Lower leg skin (tissue), 4 donors: Measurements from ENCODE around the gene RAB40B. TPM values are rescaled to one million over a fixed set of nuclear protein-coding genes. Genes with fewer than 3 reads are reported as not detected.

Source experiments
- DNase-seq, 2 donors: peaks; one replicate each; pipeline ENCODE4 v3.0.0-alpha.2; 2019; ENCODE audit warnings: low spot score in 2 of 2
- H3K4me3 ChIP-seq: fragments of 200-600 bp; sonication (generic); 2 replicates; pipeline ENCODE4 v1.5.1; 2017; ENCODE audit warnings: mild to moderate bottlenecking, low read depth; ENCODE audit not compliant: poor library complexity, severe bottlenecking
- POLR2A ChIP-seq, 2 donors: fragments of 450-650 bp; IDR thresholded peaks; one replicate each; pipeline ENCODE4 v1.6.1; 2016 to 2017; ENCODE audit warnings: antibody characterized with exemption in 2 of 2, mild to moderate bottlenecking in 1 of 2, moderate library complexity in 1 of 2
- WGBS, 2 donors: methylation state at CpG; one replicate each; pipeline ENCODE4 v1.1.5; 2018; 5-methylcytosine and 5-hydroxymethylcytosine counted together
- intact Hi-C: fragments of 100-400 bp; cut with DNase I; formaldehyde crosslinking; loops from one replicate; pipeline ENCODE4 v1.15.0; 2023; ENCODE audit warnings: low total_unique reads
- total RNA-seq, 4 donors: library from RNA; depleted of rRNA; stranded (reverse); fragments of >200 nt; gene quantifications; one replicate each; pipeline ENCODE4 v1.1.0, GENCODE V29; 2016
- TF ChIP-seq, protein P1 (sequence below), 3 donors: fragments of 450-650 bp; IDR thresholded peaks; one replicate each; pipeline ENCODE4 v1.5.1; 2016; ENCODE audit warnings: antibody characterized with exemption in 3 of 3, mild to moderate bottlenecking in 3 of 3, moderate library complexity in 2 of 3

The RAB40B gene
- total RNA-seq, 4 donors from 2014 or later: 17.4 to 51.2 (median 27.0) TPM

- DNase-seq: no peak
- WGBS, 2 donors: 95 to 97% methylated on average over 18 of the region's 18 CpGs
- TF ChIP-seq POLR2A (IDR thresholded peaks at IDR 0.05): no peak
- TF ChIP-seq, protein P1, sequence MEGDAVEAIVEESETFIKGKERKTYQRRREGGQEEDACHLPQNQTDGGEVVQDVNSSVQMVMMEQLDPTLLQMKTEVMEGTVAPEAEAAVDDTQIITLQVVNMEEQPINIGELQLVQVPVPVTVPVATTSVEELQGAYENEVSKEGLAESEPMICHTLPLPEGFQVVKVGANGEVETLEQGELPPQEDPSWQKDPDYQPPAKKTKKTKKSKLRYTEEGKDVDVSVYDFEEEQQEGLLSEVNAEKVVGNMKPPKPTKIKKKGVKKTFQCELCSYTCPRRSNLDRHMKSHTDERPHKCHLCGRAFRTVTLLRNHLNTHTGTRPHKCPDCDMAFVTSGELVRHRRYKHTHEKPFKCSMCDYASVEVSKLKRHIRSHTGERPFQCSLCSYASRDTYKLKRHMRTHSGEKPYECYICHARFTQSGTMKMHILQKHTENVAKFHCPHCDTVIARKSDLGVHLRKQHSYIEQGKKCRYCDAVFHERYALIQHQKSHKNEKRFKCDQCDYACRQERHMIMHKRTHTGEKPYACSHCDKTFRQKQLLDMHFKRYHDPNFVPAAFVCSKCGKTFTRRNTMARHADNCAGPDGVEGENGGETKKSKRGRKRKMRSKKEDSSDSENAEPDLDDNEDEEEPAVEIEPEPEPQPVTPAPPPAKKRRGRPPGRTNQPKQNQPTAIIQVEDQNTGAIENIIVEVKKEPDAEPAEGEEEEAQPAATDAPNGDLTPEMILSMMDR (IDR thresholded peaks at IDR 0.05): no peak
- H3K4me3 ChIP-seq: no peak overlapping the region
- intact Hi-C loops: no loop called here
Observed at GRCh38 chr17:82718986-82719685, 20.6 kb upstream of the RAB40B start.

- no peak for TF ChIP-seq POLR2A (IDR thresholded peaks at IDR 0.05)
- TF ChIP-seq, protein P1 (IDR thresholded peaks at IDR 0.05): no peak
- H3K4me3 ChIP-seq: peak within 1 kb of the TSS; percentile 69
- intact Hi-C loops: no loop called here
- WGBS, 2 donors: 1% methylated on average over 24 to 44 of the region's 75 CpGs
- DNase-seq: peak; percentile 89 to 99
Observed at GRCh38 chr17:82716203-82717010, 17.9 kb upstream of the RAB40B start, which contains the start of gene FN3KRP. Gene FN3KRP (plus strand): TSS chr17:82716706. CDS start chr17:82716756, 50 bp downstream.

DNA sequence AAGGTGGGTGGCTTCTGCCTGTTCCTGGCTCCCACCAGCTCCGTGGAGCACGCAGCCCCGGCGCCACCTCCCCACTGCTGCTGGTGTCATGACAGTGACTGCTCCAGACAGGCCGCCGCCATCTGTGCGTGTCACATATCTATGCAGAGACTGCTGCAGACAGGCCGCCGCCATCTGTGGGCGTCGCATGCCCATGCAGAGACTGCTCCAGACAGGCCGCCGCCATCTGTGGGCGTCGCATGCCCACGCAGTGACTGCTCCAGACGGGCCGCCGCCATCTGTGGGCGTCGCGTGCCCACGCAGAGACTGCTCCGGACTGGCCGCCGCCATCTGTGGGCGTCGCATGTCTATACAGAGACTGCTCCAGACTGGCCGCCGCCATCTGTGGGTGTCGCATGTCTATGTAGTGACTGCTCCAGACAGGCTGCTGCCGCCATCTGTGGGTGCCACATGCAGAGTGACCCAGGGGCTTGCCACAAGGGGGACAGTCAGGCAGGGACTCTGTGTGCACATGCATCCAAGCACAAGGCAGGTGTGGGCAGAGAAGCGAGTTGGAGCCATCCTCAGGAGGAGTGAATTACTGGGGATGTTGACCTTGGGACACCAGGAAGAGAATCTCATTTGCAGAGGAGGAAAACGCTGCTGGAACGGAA is 14.7 kb upstream of the RAB40B start:
- TF ChIP-seq, protein P1 (IDR thresholded peaks at IDR 0.05): no peak
- TF ChIP-seq POLR2A (IDR thresholded peaks at IDR 0.05): no peak
- DNase-seq: no peak
- 88 to 89% methylated on average over 32 of the region's 35 CpGs for WGBS, 2 donors
- intact Hi-C loops: no loop called here
- H3K4me3 ChIP-seq: no peak overlapping the region

DNA sequence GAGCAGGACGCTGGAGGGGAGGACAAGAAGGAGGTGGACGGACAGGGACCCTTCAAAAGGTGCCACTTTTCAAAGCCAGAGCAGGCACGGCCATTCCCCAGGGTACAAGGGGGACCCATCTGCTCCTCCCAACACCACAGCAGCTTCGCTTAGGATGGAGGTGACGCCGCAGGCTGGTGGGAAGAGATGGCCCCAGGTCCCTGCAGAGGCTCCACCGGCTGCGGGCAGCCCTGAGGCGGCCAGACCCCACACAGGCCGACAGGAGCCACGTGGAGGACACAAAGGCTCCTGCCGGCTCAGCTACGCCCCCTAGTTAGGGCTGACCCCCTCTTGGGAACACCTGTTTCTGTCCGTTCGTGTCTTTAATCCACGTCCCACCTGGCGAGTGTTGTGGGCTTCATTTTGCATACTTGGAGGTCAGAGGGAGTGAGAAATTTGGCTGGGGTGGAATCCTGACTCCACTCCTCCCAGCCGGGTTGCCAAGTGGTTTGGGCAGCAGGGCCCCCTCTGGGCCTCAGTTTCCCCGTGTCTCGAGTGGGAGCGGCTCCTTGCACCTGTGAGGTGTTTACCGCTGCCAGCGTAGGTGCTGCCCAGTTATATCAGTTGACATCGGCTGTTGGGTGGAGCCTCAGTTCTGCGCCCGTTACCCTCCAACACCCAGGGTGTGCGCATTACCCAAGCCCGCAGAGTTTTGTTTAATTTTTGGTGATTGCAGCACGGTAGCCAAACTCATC is 12.2 kb upstream of the RAB40B start:
- no peak overlapping the region for H3K4me3 ChIP-seq
- no peak for TF ChIP-seq POLR2A (IDR thresholded peaks at IDR 0.05)
- TF ChIP-seq, protein P1 (IDR thresholded peaks at IDR 0.05): no peak
- no peak for DNase-seq
- intact Hi-C loops: no loop called here
- 75 to 80% methylated on average over 28 to 29 of the region's 29 CpGs for WGBS, 2 donors

GRCh38 chr17:82709676-82710498 is 11.4 kb upstream of the RAB40B start:
- no peak overlapping the region for H3K4me3 ChIP-seq
- intact Hi-C loops: no loop called here
- WGBS, 2 donors: 85 to 90% methylated on average over 25 of the region's 25 CpGs
- no peak for TF ChIP-seq POLR2A (IDR thresholded peaks at IDR 0.05)
- TF ChIP-seq, protein P1 (IDR thresholded peaks at IDR 0.05): no peak
- DNase-seq: no peak
